ENCODE measurements around the gene TXNDC17. TPM values are rescaled to one million over a fixed set of nuclear protein-coding genes. Genes with fewer than 3 reads are reported as not detected.
"Not testable (repeated sequence)": the region's sequence is repeated elsewhere in the genome, so short reads cannot be mapped to it uniquely, and the experiment has no call there.

Gene TXNDC17
- 10 to 100 TPM; 14.3 to 70.3 (median 18.5) TPM for total RNA-seq
- 10 to 100 TPM; 65.1 to 89.7 TPM for polyA plus RNA-seq
- 11.4 reads per million, percentile 38 among the genes with 10 or more reads in this experiment for total RNA-seq

DNA sequence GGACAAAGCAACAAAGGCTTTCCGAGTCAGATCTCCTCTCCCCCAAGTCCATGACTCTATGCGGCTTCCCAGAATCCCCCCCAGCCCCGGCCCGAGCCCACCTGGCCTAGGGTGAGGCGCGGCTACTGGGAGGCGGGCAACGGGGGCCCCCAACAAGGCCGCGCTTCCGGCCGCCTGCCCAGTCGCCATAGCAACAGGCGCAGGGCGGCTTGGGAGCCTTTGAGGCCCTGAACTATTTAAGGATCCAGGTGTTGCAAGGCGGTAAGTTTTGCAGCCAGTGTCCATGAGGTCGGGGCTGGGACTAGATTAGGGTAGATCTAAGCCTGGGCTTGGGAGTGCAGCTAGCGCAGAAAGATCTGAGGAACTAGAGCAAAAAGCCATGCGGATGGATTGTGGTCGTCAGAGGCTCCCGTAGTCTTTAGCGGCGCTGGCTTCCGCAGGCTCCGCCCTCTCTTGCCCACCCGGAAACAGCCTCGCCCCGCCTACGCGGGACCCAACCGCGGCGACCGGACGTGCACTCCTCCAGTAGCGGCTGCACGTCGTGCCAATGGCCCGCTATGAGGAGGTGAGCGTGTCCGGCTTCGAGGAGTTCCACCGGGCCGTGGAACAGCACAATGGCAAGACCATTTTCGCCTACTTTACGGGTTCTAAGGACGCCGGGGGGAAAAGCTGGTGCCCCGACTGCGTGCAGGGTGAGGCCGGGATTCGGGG lies at the start of gene TXNDC17, which contains the start of gene KIAA0753:
Gene TXNDC17, plus strand, starts transcription at position 525 of the 711 bp plus-strand sequence. Its CDS starts 23 bp downstream, at position 548.
Gene KIAA0753, minus strand, starts transcription at position 176 of the 711 bp plus-strand sequence. CDS start 5,608 bp downstream, outside the sequence.
- peak within 1 kb of the TSS; percentile 86 for H3K27ac ChIP-seq (ENCODE audit: low read depth, low read length)
- H3K27me3 Mint-ChIP-seq = no peaks in the 10 kb centered on the region
- peak within 1 kb of the TSS; percentile 88 to 99 (median 97) for H3K27ac Mint-ChIP-seq
- no peaks in the 10 kb centered on the region for H3K9me3 ChIP-seq (ENCODE audit: control insufficient read depth in 2 of 3, low read length in 3 of 3)
- H3K27me3 ChIP-seq (ENCODE audit: control insufficient read depth in 2 of 2, insufficient read depth in 2 of 2, low read length in 2 of 2) = no peaks in the 10 kb centered on the region
- peaks cover 17 to 24% of the 10 kb centered on the region in 2 donors for H3K4me1 ChIP-seq (ENCODE audit: control insufficient read depth in 2 of 2, insufficient read depth in 2 of 2, low read length in 2 of 2)
- peak; percentile 75 to 97 (median 85) for DNase-seq
- POLR2A ChIA-PET = interaction anchor here (0.7 to 4.5 kb wide), 6 partner anchors 9 to 1194 kb away, joined by 3 to 51 read pairs (median 3); partner anchors contain the start of genes C17orf100, MED31 and TNFSF12
- CTCF ChIA-PET = interaction anchor here (0.5 to 1.5 kb wide), 3 partner anchors 11 to 169 kb away, joined by 3 read pairs; partner anchors contain the start of genes C17orf100 and MED31
- peak; percentile 94 for ATAC-seq
- peaks cover 0 to 19% (median 12%) of the 10 kb centered on the region in 3 experiments for H3K36me3 ChIP-seq (ENCODE audit: control insufficient read depth in 2 of 3, insufficient read depth in 3 of 3, low read length in 3 of 3)
- peak within 1 kb of the TSS; percentile 91 for H3K4me3 ChIP-seq (ENCODE audit: low read length)
- H3K9me3 Mint-ChIP-seq = no peaks in the 10 kb centered on the region
- peaks cover 35 to 64% (median 48%) of the 10 kb centered on the region in 7 donors for H3K4me1 Mint-ChIP-seq
- peaks cover 0 to 11% (median 0%) of the 10 kb centered on the region in 5 donors for H3K36me3 Mint-ChIP-seq
- intact Hi-C loops (cut with micrococcal nuclease) = loop anchor here (1.0 to 10.0 kb wide), 9 partner anchors 11 to 1742 kb away; partner anchors contain the start of genes C17orf100 (in 2 of the 2), MED31 (in 2 of the 2), PIMREG (in 2 of the 2) and NLRP1 (in 1 of the 2)
- H3K4me3 Mint-ChIP-seq = peak within 1 kb of the TSS; percentile 90 to 98 (median 96)

DNA sequence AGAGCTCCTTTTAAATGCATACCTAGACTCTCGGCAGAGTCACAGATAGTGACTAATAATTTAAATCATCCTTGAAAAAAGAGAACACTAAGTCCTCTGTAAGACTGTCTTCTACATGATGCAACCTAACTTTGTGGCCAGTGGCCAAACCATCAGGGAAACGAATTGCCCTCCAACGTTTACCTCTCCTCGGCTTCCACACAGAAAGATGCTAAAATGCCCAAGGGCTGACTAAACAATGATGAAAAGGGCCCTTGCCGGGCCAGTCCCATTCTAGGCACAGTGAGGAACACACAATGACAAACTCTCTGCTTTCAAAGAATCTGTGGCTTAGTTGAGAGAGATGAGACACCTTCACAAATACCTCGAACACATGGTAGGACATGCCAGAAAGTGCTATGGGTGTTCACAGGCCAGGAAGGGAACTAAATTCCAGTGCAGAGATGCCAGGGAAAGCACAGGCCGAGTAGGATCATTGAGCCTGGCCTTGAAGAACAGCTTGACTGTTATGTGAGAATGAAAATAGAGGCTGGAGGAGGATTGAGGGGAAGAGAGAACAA lies 49.2 kb upstream of the TXNDC17 start:
- peaks cover 35 to 81% (median 61%) of the 10 kb centered on the region in 5 donors for H3K36me3 Mint-ChIP-seq
- CTCF ChIA-PET = no interaction called here
- Histone ChIP-seq H3K4me1 (ENCODE audit: control insufficient read depth in 2 of 2, insufficient read depth in 2 of 2, low read length in 2 of 2) (no peaks in the 10 kb centered on the region), H3K36me3 (ENCODE audit: control insufficient read depth in 2 of 3, insufficient read depth in 3 of 3, low read length in 3 of 3) (peaks cover 0 to 81% (median 3%) of the 10 kb centered on the region in 3 experiments), H3K9me3 (ENCODE audit: control insufficient read depth in 2 of 3, low read length in 3 of 3) (no peaks in the 10 kb centered on the region), H3K27me3 (ENCODE audit: control insufficient read depth in 2 of 2, insufficient read depth in 2 of 2, low read length in 2 of 2) (no peaks in the 10 kb centered on the region), H3K4me3 (ENCODE audit: low read length) (no peak overlapping the region), H3K27ac (ENCODE audit: low read depth, low read length) (no peak overlapping the region)
- peak overlapping the region in 1 of 9 donors; percentile 2 for H3K27ac Mint-ChIP-seq
- H3K4me1 Mint-ChIP-seq = peaks cover 0 to 4% (median 0%) of the 10 kb centered on the region in 7 donors
- POLR2A ChIA-PET = no interaction called here
- no peak overlapping the region for H3K4me3 Mint-ChIP-seq
- DNase-seq = no peak
- H3K27me3 Mint-ChIP-seq = no peaks in the 10 kb centered on the region
- peaks cover 0 to 1% (median 0%) of the 10 kb centered on the region in 11 donors for H3K9me3 Mint-ChIP-seq
- no peak for ATAC-seq
- intact Hi-C loops (cut with micrococcal nuclease) = no loop called here

DNA sequence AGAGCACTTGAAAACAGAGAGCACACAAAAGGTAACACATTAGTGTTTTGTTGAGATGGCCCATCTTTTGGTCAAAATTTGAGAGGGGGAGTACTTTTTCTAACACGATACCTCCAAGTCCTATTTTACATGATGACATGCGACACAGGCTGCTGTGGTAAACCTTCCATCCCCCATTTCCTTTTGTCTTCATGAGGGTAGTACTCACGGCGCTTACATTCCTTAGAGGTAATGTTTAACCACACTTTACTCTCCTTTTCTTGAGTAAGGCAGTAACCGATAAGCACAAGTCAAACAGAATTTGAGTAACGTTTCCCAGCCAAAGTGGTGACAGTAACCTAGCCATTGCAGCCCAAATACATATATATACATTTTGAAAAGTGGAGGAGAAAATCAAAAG lies 48.7 kb upstream of the TXNDC17 start:
- Mint-ChIP-seq H3K27me3 (no peaks in the 10 kb centered on the region), H3K4me1 (peaks cover 0 to 4% (median 0%) of the 10 kb centered on the region in 7 donors), H3K4me3 (no peak overlapping the region), H3K27ac (peak overlapping the region in 1 of 9 donors; percentile 2), H3K36me3 (peaks cover 35 to 84% (median 64%) of the 10 kb centered on the region in 5 donors), H3K9me3 (peaks cover 0 to 1% (median 0%) of the 10 kb centered on the region in 11 donors)
- H3K4me3 ChIP-seq (ENCODE audit: low read length) = no peak overlapping the region
- H3K27ac ChIP-seq (ENCODE audit: low read depth, low read length) = no peak overlapping the region
- no peaks in the 10 kb centered on the region for H3K4me1 ChIP-seq (ENCODE audit: control insufficient read depth in 2 of 2, insufficient read depth in 2 of 2, low read length in 2 of 2)
- intact Hi-C loops (cut with micrococcal nuclease) = no loop called here
- H3K9me3 ChIP-seq (ENCODE audit: control insufficient read depth in 2 of 3, low read length in 3 of 3) = no peaks in the 10 kb centered on the region
- H3K36me3 ChIP-seq (ENCODE audit: control insufficient read depth in 2 of 3, insufficient read depth in 3 of 3, low read length in 3 of 3) = peaks cover 0 to 80% (median 3%) of the 10 kb centered on the region in 3 experiments
- ChIA-PET POLR2A (no interaction called here), CTCF (no interaction called here)
- no peak for ATAC-seq
- no peaks in the 10 kb centered on the region for H3K27me3 ChIP-seq (ENCODE audit: control insufficient read depth in 2 of 2, insufficient read depth in 2 of 2, low read length in 2 of 2)
- no peak for DNase-seq

DNA sequence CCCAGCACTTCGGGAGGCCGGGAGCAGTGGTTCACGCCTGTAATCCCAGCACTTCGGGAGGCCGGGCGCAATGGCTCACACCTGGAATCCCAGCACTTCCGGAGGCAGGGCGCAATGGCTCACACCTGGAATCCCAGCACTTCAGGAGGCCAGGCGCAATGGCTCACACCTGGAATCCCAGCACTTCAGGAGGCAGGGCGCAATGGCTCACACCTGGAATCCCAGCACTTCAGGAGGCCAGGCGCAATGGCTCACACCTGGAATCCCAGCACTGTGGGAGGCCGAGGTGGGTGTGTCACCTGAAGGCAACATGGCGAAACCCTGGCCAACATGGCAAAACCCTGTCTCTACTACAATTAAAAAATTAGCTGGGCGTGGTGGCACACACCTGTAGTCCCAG lies 47.5 kb upstream of the TXNDC17 start:
- peaks cover 0 to 70% (median 3%) of the 10 kb centered on the region in 3 experiments for H3K36me3 ChIP-seq (ENCODE audit: control insufficient read depth in 2 of 3, insufficient read depth in 3 of 3, low read length in 3 of 3)
- H3K9me3 ChIP-seq (ENCODE audit: control insufficient read depth in 2 of 3, low read length in 3 of 3); H3K4me1 Mint-ChIP-seq; H3K4me3 Mint-ChIP-seq; H3K27ac ChIP-seq (ENCODE audit: low read depth, low read length); H3K4me3 ChIP-seq (ENCODE audit: low read length); ATAC-seq; H3K27me3 ChIP-seq (ENCODE audit: control insufficient read depth in 2 of 2, insufficient read depth in 2 of 2, low read length in 2 of 2); H3K9me3 Mint-ChIP-seq; POLR2A ChIA-PET; H3K27me3 Mint-ChIP-seq; DNase-seq; intact Hi-C loops (cut with micrococcal nuclease); CTCF ChIA-PET; H3K4me1 ChIP-seq (ENCODE audit: control insufficient read depth in 2 of 2, insufficient read depth in 2 of 2, low read length in 2 of 2); H3K27ac Mint-ChIP-seq: not testable (repeated sequence)
- peaks cover 24 to 79% (median 53%) of the 10 kb centered on the region in 5 donors for H3K36me3 Mint-ChIP-seq

DNA sequence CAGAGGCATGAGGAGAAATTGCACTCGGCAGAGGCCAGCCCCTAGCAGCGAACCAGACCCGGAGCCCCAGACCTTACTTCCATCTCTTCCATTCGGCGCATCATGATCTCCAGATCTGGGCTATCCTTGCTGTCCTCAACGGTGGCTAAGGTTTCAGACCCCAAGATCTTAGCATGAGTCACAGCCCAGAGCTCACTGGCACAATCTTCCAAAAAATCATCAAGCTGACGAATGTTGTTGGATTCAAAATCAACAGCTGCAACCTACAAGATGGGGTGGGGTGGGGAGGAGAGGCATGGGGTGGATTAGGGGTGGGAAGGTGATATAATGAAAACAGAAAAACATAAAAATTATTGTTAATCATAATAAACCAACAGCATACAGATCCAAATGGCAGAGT lies 44.8 kb upstream of the TXNDC17 start:
- Histone ChIP-seq H3K4me3 (ENCODE audit: low read length) (no peak overlapping the region), H3K27me3 (ENCODE audit: control insufficient read depth in 2 of 2, insufficient read depth in 2 of 2, low read length in 2 of 2) (no peaks in the 10 kb centered on the region), H3K9me3 (ENCODE audit: control insufficient read depth in 2 of 3, low read length in 3 of 3) (no peaks in the 10 kb centered on the region), H3K4me1 (ENCODE audit: control insufficient read depth in 2 of 2, insufficient read depth in 2 of 2, low read length in 2 of 2) (no peaks in the 10 kb centered on the region), H3K27ac (ENCODE audit: low read depth, low read length) (no peak overlapping the region), H3K36me3 (ENCODE audit: control insufficient read depth in 2 of 3, insufficient read depth in 3 of 3, low read length in 3 of 3) (peaks cover 0 to 59% (median 3%) of the 10 kb centered on the region in 3 experiments)
- H3K27me3 Mint-ChIP-seq = no peaks in the 10 kb centered on the region
- intact Hi-C loops (cut with micrococcal nuclease) = no loop called here
- ChIA-PET CTCF (no interaction called here), POLR2A (no interaction called here)
- no peak overlapping the region for H3K27ac Mint-ChIP-seq
- peaks cover 0 to 1% (median 0%) of the 10 kb centered on the region in 11 donors for H3K9me3 Mint-ChIP-seq
- no peak overlapping the region for H3K4me3 Mint-ChIP-seq
- DNase-seq = no peak
- H3K4me1 Mint-ChIP-seq = peaks cover 0 to 4% (median 0%) of the 10 kb centered on the region in 7 donors
- ATAC-seq = no peak
- peaks cover 16 to 80% (median 44%) of the 10 kb centered on the region in 5 donors for H3K36me3 Mint-ChIP-seq

DNA sequence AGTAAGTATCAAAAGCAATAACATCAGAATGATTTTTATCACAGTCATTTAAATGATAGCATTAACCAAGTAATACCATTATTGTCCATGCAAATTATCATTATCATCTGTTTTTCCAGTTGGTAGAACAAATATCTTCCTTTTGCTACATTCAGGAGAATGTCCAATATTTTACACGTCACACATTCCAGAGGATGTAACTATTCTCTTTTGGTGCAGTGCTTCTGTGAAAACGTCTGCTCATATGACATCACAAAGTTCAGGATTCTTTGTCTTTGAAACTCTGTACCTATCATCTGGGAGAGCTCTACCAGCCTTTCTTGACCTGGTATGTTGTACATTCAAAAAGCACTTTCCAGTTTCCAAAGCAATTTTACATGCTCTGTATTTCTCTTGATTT lies 44.3 kb upstream of the TXNDC17 start:
- peaks cover 0 to 1% (median 0%) of the 10 kb centered on the region in 11 donors for H3K9me3 Mint-ChIP-seq
- Histone ChIP-seq H3K9me3 (ENCODE audit: control insufficient read depth in 2 of 3, low read length in 3 of 3) (no peaks in the 10 kb centered on the region), H3K4me3 (ENCODE audit: low read length) (no peak overlapping the region), H3K36me3 (ENCODE audit: control insufficient read depth in 2 of 3, insufficient read depth in 3 of 3, low read length in 3 of 3) (peaks cover 0 to 57% (median 3%) of the 10 kb centered on the region in 3 experiments), H3K4me1 (ENCODE audit: control insufficient read depth in 2 of 2, insufficient read depth in 2 of 2, low read length in 2 of 2) (no peaks in the 10 kb centered on the region), H3K27me3 (ENCODE audit: control insufficient read depth in 2 of 2, insufficient read depth in 2 of 2, low read length in 2 of 2) (no peaks in the 10 kb centered on the region), H3K27ac (ENCODE audit: low read depth, low read length) (no peak overlapping the region)
- H3K27ac Mint-ChIP-seq = no peak overlapping the region
- CTCF ChIA-PET = no interaction called here
- no peak overlapping the region for H3K4me3 Mint-ChIP-seq
- ATAC-seq = no peak
- POLR2A ChIA-PET = no interaction called here
- no peaks in the 10 kb centered on the region for H3K27me3 Mint-ChIP-seq
- no peak for DNase-seq
- H3K4me1 Mint-ChIP-seq = peaks cover 0 to 4% (median 0%) of the 10 kb centered on the region in 7 donors
- peaks cover 15 to 81% (median 43%) of the 10 kb centered on the region in 5 donors for H3K36me3 Mint-ChIP-seq
- intact Hi-C loops (cut with micrococcal nuclease) = no loop called here
